Astrocyte of the cerebellum (primary cell): Measurements from ENCODE around the gene TPH1.

Source experiments
- DNase-seq: peaks from one replicate; pipeline ENCODE4 v3.0.0-alpha.2; 2011; ENCODE audit warnings: low read depth
- H3K4me3 ChIP-seq: 2 replicates; pipeline ENCODE4 v1.5.1; 2011; ENCODE audit warnings: mild to moderate bottlenecking, low read depth, low read length, moderate library complexity
- CTCF ChIP-seq: IDR thresholded peaks from 2 replicates; pipeline ENCODE4 v1.5.1; 2012; ENCODE audit warnings: low read length, low read depth, moderate library complexity, mild to moderate bottlenecking; ENCODE audit errors: missing control alignments
- in situ Hi-C: cut with HindIII; loops from 2 replicates; pipeline ENCODE4 v1.10.0; 2017; ENCODE audit warnings: low sequenced_read_pairs

Gene TPH1

DNA sequence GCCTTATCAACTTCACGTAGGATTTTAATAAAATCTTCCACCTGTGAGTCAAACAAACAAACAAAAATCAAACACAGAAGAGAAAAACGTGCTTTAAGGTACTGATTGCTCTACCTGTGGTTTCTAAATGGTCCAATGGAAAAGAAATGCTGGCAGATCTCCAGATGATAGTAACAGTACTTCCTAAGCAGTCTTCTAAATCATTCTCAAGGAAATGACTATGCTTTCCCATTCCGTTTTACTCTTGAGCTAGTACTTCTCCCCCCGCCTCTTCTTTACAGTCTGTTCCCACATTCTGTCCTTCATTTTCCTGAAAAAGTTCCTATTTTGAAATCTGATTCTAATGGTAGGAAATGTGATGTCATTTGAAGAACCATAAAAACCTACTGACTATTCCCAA, 34.4 kb upstream of the TPH1 start:
- in situ Hi-C loops: no loop called here
- no peak overlapping the region for H3K4me3 ChIP-seq
- no peak for TF ChIP-seq CTCF
- no peak for DNase-seq

DNA sequence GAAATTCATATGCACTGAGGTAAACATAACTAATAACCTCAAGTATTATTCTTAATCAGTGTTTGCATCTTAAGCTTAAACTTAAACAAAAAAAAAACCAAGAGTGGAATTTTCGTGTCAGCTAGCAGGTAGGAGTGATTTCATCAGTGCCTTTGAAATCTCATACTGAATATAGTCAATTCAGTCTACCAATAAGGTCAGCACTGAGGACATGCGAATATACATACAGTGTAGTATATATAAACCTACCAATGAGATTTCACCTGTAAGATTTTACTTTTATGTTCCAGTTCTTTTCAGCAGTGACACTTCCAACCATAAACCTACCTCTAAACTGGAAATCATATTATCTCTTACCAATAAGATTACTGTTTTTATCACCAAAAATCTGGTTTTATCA, 32.8 kb upstream of the TPH1 start:
- TF ChIP-seq CTCF: no peak
- no peak overlapping the region for H3K4me3 ChIP-seq
- DNase-seq: no peak
- in situ Hi-C loops: no loop called here

DNA sequence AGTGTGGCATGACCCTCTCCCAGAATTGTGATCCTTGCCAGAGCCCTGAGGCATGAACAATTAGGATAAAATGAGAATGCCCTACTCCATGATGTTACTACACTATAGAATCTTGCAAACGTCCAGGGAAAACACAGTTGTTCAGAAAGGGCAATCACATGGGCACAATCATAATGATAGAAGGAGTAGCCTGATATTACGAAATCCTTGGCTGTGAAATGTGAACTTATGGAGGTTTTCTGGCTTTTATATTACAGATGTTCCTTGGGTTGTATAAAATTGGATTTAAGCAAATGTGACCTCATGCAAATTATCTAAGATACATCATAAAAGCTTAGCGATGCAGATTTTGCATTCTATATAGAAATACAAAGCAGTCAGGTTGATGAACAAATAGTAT, 29.4 kb upstream of the TPH1 start:
- in situ Hi-C loops: no loop called here
- no peak overlapping the region for H3K4me3 ChIP-seq
- no peak for TF ChIP-seq CTCF
- DNase-seq: no peak

GRCh38 chr11:18071098-18071705, 25.1 kb upstream of the TPH1 start:
- no peak overlapping the region for H3K4me3 ChIP-seq
- TF ChIP-seq CTCF: no peak
- DNase-seq: no peak
- in situ Hi-C loops: no loop called here

DNA sequence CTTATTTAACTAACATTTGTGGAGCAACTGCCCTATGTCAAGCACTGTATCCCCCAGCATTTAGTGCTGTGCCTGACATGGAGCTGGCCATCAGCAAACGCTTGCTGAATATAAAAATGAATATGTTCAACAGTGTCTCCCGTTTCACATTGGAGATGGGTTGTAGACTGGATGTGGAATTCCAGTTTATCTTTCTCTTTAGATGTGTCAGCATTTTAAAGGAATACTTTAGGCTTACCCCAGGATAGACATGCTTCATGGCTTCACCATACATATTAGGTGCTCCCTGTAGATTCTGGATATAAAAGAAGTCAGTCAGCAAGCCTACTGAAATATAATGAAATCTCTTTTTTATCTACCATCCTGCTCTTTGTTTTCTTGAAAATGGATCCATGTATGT, 21.3 kb upstream of the TPH1 start:
- in situ Hi-C loops: no loop called here
- TF ChIP-seq CTCF: no peak
- no peak for DNase-seq
- H3K4me3 ChIP-seq: no peak overlapping the region

GRCh38 chr11:18066626-18067025, 20.6 kb upstream of the TPH1 start:
- H3K4me3 ChIP-seq: no peak overlapping the region
- TF ChIP-seq CTCF: no peak
- DNase-seq: no peak
- in situ Hi-C loops: no loop called here

DNA sequence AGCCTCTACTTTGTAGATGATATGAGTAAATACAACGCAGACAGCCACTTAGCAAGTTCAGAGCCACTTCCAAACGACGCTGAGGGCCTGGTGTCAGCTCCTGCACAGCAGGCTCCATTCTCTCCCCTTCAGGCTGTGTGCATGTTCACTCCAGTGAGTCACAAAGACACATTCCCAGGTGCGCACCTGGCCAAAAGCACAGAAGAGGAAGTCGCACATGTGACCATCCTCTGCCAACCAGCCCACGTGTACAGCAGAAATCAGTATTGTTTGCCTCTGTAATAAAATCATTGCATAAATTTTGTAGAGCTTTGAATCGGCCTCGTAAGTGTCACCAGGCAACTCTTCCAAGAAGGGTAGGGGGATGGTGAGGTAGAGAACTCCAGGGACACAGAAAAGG, 19.5 kb upstream of the TPH1 start:
- in situ Hi-C loops: no loop called here
- no peak for TF ChIP-seq CTCF
- no peak overlapping the region for H3K4me3 ChIP-seq
- no peak for DNase-seq
